Measurements from ENCODE around the gene C2orf49.

- TF ChIP-seq SP1 (IDR thresholded peaks at IDR 0.05; ENCODE audit: low read depth): no peak
- TF ChIP-seq, protein P1, sequence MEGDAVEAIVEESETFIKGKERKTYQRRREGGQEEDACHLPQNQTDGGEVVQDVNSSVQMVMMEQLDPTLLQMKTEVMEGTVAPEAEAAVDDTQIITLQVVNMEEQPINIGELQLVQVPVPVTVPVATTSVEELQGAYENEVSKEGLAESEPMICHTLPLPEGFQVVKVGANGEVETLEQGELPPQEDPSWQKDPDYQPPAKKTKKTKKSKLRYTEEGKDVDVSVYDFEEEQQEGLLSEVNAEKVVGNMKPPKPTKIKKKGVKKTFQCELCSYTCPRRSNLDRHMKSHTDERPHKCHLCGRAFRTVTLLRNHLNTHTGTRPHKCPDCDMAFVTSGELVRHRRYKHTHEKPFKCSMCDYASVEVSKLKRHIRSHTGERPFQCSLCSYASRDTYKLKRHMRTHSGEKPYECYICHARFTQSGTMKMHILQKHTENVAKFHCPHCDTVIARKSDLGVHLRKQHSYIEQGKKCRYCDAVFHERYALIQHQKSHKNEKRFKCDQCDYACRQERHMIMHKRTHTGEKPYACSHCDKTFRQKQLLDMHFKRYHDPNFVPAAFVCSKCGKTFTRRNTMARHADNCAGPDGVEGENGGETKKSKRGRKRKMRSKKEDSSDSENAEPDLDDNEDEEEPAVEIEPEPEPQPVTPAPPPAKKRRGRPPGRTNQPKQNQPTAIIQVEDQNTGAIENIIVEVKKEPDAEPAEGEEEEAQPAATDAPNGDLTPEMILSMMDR (IDR thresholded peaks at IDR 0.05 in 2 of 3, conservative IDR thresholded peaks at IDR 0.05 in 1 of 3; ENCODE audit: borderline replicate concordance in 1 of 3, insufficient read depth in 1 of 3, low read depth in 2 of 3, low read length in 2 of 3): no peak
- TF ChIP-seq POLR2AphosphoS5 (IDR thresholded peaks at IDR 0.05; ENCODE audit: low read depth, low read length): no peak
- no peak for TF ChIP-seq EZH2 (IDR thresholded peaks at IDR 0.05)
- no peak for TF ChIP-seq ATF3 (IDR thresholded peaks at IDR 0.05)
- TF ChIP-seq FOSL1 (IDR thresholded peaks at IDR 0.05; ENCODE audit: low read depth): no peak
- no peak for TF ChIP-seq POLR2A (IDR thresholded peaks at IDR 0.05; ENCODE audit: borderline replicate concordance, extremely low read depth, insufficient read depth, insufficient read length)
- TF ChIP-seq, protein P2, sequence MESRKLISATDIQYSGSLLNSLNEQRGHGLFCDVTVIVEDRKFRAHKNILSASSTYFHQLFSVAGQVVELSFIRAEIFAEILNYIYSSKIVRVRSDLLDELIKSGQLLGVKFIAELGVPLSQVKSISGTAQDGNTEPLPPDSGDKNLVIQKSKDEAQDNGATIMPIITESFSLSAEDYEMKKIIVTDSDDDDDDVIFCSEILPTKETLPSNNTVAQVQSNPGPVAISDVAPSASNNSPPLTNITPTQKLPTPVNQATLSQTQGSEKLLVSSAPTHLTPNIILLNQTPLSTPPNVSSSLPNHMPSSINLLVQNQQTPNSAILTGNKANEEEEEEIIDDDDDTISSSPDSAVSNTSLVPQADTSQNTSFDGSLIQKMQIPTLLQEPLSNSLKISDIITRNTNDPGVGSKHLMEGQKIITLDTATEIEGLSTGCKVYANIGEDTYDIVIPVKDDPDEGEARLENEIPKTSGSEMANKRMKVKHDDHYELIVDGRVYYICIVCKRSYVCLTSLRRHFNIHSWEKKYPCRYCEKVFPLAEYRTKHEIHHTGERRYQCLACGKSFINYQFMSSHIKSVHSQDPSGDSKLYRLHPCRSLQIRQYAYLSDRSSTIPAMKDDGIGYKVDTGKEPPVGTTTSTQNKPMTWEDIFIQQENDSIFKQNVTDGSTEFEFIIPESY (IDR thresholded peaks at IDR 0.05; ENCODE audit: extremely low read depth, insufficient replicate concordance, low read length): no peak
- no peak for TF ChIP-seq RAD21 (IDR thresholded peaks at IDR 0.05; ENCODE audit: low read depth)
- TF ChIP-seq EGR1 (IDR thresholded peaks at IDR 0.05; ENCODE audit: low read depth): no peak
Observed at GRCh38 chr2:105394951-105395611, 57.7 kb downstream of the C2orf49 start.
